WERI-Rb-1 (cell line): ENCODE measurements around the gene MAEL.

ENCODE experiments used
- DNase-seq: peaks from one replicate; pipeline ENCODE4 v3.0.0-alpha.2; 2020
- H3K27ac ChIP-seq: fragments of 250-450 bp; sonication (Bioruptor Pico); 2 replicates; pipeline ENCODE4 v1.5.1; 2020; ENCODE audit warnings: mild to moderate bottlenecking, moderate library complexity
- H3K27me3 ChIP-seq: fragments of 250-450 bp; sonication (Bioruptor Pico); 2 replicates; pipeline ENCODE4 v1.5.1; 2021; ENCODE audit warnings: mild to moderate bottlenecking, low read depth, moderate library complexity; ENCODE audit not compliant: insufficient read depth, severe bottlenecking
- H3K36me3 ChIP-seq: fragments of 250-450 bp; sonication (Bioruptor Pico); 2 replicates; pipeline ENCODE4 v1.5.1; 2020; ENCODE audit warnings: mild to moderate bottlenecking, moderate library complexity
- H3K4me3 ChIP-seq: 2 replicates; pipeline ENCODE4 v1.5.1; 2011; ENCODE audit warnings: low read depth, mild to moderate bottlenecking, control low read depth, low read length
- H3K9me3 ChIP-seq: fragments of 250-450 bp; sonication (Bioruptor Pico); 2 replicates; pipeline ENCODE4 v1.5.1; 2021; ENCODE audit warnings: mild to moderate bottlenecking, moderate library complexity; ENCODE audit not compliant: severe bottlenecking
- TF ChIP-seq, protein P1 (sequence below): IDR thresholded peaks from 2 replicates; pipeline ENCODE4 v1.5.1; 2011; ENCODE audit warnings: low read depth, mild to moderate bottlenecking, control low read depth, inconsistent platforms, low read length

Gene MAEL

DNA sequence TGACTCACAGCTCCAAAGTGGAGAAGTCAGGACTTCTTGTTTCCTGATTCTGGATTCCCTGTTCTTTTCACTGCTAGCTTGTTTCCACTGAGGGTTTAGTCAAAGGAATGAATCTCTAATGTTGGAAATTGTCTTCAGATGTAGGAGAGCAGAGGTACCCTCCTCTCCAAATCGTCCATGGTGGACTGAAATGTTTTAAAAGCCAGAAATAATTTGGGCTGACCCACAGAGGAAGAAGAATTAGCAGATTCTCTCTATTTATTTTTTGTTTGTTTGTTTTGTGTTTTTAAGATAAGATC, 70.7 kb downstream of the MAEL start:
- Histone ChIP-seq H3K27ac (no peak overlapping the region), H3K9me3 (no peaks in the 10 kb centered on the region), H3K27me3 (no peaks in the 10 kb centered on the region), H3K4me3 (no peak overlapping the region), H3K36me3 (no peaks in the 10 kb centered on the region)
- no peak for DNase-seq
- TF ChIP-seq, protein P1, sequence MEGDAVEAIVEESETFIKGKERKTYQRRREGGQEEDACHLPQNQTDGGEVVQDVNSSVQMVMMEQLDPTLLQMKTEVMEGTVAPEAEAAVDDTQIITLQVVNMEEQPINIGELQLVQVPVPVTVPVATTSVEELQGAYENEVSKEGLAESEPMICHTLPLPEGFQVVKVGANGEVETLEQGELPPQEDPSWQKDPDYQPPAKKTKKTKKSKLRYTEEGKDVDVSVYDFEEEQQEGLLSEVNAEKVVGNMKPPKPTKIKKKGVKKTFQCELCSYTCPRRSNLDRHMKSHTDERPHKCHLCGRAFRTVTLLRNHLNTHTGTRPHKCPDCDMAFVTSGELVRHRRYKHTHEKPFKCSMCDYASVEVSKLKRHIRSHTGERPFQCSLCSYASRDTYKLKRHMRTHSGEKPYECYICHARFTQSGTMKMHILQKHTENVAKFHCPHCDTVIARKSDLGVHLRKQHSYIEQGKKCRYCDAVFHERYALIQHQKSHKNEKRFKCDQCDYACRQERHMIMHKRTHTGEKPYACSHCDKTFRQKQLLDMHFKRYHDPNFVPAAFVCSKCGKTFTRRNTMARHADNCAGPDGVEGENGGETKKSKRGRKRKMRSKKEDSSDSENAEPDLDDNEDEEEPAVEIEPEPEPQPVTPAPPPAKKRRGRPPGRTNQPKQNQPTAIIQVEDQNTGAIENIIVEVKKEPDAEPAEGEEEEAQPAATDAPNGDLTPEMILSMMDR: no peak

DNA sequence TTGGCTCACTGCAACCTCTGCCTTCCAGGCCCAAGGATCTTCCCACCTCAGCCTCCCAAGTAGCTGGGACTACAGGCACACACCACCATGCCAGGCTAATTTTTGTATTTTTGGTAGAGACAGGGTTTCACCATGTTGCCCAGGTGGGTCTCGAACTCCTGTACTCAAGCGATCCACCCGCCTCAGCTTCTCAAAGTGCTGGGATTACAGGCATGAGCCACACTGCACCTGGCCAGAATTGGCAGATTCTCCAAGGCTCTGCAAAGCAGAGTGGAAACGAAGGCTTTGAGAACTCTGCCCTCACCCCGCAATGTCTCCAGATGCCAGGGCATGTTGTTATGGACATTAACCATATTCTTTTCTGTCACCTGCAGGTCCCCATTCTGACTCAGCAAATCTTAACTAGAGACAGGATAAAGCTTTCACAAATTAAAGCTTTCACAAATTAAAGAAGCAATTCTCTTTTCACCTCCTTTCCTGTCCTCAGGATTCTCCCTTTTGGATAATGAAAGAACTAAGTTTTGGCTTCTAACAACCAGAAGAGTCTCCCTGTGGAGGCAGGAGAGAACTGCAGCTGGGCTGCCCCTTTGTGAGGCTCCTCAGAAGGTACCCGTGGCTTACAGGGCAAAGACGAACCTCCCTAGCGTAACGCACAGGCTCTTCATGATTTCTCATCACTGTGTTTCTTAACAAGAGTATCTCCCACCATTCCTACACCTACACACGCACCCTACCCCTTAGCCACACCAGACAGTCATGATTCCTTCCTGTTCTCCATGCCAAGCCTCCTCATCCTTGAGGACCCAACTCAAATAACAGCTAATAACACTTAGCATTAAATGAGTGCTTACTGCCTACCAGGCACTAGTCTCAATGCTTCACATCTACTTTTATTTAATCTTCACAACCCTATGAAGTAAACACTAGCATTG, 71.3 kb downstream of the MAEL start:
- no peak for DNase-seq
- Histone ChIP-seq H3K27ac (no peak overlapping the region), H3K27me3 (no peaks in the 10 kb centered on the region), H3K4me3 (no peak overlapping the region), H3K36me3 (no peaks in the 10 kb centered on the region), H3K9me3 (no peaks in the 10 kb centered on the region)
- TF ChIP-seq, protein P1: no peak

DNA sequence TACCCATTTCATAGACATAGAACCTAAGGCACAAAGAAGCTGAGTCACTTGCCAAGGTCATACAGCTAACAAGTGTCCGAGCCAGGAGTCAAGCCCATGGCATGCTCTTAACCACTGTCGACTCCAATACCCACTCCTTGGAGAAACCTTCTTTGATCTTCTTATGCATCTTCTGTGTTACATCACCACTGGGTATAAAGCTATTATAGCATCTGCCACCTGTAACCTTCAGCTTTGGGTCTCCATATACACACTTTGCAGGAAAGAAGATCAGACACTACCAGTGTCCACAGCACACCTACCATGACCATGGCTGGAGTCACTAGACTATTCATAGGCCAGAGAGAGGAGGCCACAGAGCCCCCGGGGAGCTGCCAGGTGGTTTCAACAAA, 72.0 kb downstream of the MAEL start:
- no peak for DNase-seq
- no peak overlapping the region for H3K27ac ChIP-seq
- H3K4me3 ChIP-seq: no peak overlapping the region
- H3K27me3 ChIP-seq: no peaks in the 10 kb centered on the region
- H3K36me3 ChIP-seq: no peaks in the 10 kb centered on the region
- H3K9me3 ChIP-seq: no peaks in the 10 kb centered on the region
- TF ChIP-seq, protein P1: no peak

DNA sequence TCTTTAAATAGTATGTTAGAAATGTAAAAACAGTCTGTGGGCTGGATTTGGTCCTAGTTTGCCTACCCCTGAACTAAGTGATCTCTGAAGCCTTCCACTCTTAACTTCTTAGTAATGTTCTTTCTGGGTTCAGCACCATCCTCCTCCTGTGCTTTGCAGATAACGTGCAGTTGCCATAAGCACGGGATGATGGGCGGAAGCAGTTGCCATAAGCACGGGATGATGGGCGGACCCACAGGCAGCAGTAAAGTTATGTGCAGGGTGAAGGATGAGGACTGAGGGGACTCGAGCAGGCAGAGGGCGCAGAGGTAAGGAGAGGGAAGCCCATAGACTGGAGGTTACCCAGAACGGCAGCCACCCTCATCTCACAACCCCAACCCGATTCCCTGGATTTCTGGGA, 75.5 kb downstream of the MAEL start:
- Histone ChIP-seq H3K9me3 (no peaks in the 10 kb centered on the region), H3K4me3 (no peak overlapping the region), H3K36me3 (no peaks in the 10 kb centered on the region), H3K27ac (no peak overlapping the region), H3K27me3 (no peaks in the 10 kb centered on the region)
- TF ChIP-seq, protein P1: no peak
- DNase-seq: no peak

DNA sequence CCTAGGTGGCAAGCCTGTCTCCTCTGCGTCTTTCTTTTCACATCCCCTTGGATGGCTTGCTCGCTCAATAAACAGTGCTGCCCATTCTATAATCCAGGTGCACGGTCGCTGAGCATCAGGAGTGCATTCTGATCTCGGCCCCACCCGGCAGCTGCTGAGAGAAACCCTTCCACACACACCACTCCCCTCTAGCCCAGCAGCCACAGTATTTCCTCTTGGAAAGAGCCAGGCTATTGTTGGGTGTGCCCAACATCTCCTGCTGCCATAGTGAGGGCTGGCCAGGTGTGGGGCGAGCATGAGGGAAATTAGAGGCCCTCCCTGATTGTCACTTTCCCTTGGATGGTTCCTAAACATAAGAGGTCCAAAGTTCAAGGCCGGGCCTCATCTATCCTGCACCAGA, 76.4 kb downstream of the MAEL start:
- Histone ChIP-seq H3K4me3 (no peak overlapping the region), H3K27ac (no peak overlapping the region), H3K27me3 (no peaks in the 10 kb centered on the region), H3K9me3 (no peaks in the 10 kb centered on the region), H3K36me3 (no peaks in the 10 kb centered on the region)
- TF ChIP-seq, protein P1: no peak
- DNase-seq: no peak
